ENCODE measurements around the gene CYB5RL.

The CYB5RL gene

GRCh38 chr1:54161495-54162168 is 38.2 kb downstream of the CYB5RL start:
- Mint-ChIP-seq H3K4me1 (no peaks in the 10 kb centered on the region), H3K27me3 (no peaks in the 10 kb centered on the region), H3K4me3 (no peak overlapping the region), H3K27ac (peak overlapping the region in 1 of 2 donors; percentile 21), H3K9me3 (no peaks in the 10 kb centered on the region)
- DNase-seq (no peak), ATAC-seq (no peak)

- Mint-ChIP-seq H3K9me3 (no peaks in the 10 kb centered on the region), H3K4me1 (no peaks in the 10 kb centered on the region), H3K27me3 (no peaks in the 10 kb centered on the region), H3K4me3 (no peak overlapping the region), H3K27ac (no peak overlapping the region)
- no peak for ATAC-seq
- no peak for DNase-seq
Measured at GRCh38 chr1:54160351-54160750, 39.5 kb downstream of the CYB5RL start.

DNA sequence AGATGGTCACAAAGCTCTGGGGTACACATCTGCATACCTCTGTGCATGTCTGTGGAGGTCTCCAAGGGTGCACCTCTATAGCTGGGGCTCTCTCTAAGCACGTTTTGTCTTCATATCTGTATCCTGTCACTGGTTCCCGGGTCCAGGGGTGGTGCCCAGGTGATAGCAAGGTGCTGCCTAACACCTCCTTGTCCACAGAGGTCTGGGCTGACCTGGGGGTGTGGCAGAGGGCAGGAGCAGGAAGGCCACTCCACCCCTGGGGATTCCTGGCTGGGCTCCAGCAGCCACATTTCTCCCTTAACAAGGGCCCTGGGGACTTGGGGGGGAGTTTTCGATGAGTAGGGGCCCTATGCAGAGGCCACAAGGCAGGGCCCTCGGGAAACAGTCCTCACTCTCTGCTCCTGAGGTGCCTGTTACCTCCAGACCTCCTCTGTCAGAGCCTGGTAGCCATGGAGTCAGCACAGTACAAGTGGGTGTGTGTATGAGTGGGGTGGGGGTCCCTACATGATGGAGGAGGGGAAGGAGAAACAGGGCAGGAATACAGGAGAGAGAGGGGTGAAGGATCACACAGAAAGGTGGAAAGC is 40.0 kb downstream of the CYB5RL start:
- Mint-ChIP-seq H3K4me1 (no peaks in the 10 kb centered on the region), H3K27me3 (no peaks in the 10 kb centered on the region), H3K27ac (no peak overlapping the region), H3K4me3 (no peak overlapping the region), H3K9me3 (no peaks in the 10 kb centered on the region)
- DNase-seq (no peak), ATAC-seq (no peak)

DNA sequence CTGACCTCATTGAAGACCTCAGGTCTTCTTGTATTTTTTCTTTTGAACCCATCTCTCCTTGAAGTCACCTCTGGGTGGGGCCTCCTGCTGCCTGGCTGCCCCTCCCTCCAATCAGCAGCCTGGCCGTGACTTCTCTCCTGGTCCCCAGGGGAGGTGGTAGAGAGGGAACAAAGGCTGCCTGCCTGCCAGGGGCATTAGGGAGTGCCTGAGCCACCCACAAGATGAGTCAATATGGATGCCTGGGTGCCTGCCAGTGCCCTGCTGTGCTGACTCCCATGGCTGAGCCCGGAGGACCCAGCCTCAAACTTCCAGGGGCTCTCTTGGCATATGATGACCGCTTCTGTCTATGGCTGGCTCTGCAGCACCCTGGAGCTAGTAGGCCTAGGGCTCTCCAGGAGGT is 41.8 kb downstream of the CYB5RL start:
- no peaks in the 10 kb centered on the region for H3K9me3 Mint-ChIP-seq
- no peak for DNase-seq
- H3K4me3 Mint-ChIP-seq = no peak overlapping the region
- no peak overlapping the region for H3K27ac Mint-ChIP-seq
- H3K4me1 Mint-ChIP-seq = no peaks in the 10 kb centered on the region
- ATAC-seq = no peak
- no peaks in the 10 kb centered on the region for H3K27me3 Mint-ChIP-seq

DNA sequence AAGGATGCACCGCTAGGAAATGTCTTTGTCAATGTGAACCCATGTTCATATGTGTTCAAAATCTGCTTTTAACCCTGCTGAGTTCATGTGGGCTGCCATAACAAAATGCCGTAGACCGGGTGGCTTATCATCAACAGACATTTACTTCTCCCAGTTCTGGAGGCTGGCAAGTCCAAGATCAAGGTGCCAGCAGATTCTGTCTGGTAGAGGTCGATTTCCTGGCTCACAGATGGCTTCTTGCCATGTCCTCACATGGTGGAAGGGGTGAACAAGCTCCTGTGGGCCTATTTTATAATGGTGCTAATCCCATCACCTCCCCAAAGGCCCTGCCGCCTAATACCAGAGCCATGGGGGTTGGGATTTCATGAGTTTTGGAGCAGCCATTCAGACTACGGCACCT is 42.4 kb downstream of the CYB5RL start:
- ATAC-seq = no peak
- Mint-ChIP-seq H3K9me3 (no peaks in the 10 kb centered on the region), H3K4me3 (no peak overlapping the region), H3K4me1 (no peaks in the 10 kb centered on the region), H3K27me3 (no peaks in the 10 kb centered on the region), H3K27ac (no peak overlapping the region)
- no peak for DNase-seq

DNA sequence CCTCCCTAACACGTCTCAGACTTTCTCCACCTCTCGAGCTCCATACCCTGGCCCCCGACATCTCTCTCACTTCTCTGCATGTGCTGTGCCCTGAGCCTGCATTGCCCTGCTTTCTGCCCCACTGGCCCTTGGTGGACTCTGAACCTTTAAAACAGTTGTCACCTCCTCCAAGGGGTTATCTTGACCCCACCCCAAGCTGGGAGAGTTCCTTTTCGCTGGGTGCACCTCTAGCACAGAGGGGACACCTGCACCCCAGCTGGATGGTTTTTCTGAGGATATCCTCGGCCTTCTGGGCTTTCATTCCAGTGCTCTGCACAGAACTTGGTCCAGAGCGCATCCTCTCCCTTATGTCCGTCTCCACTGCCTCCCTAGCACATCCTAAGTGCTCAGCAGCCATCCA is 42.8 kb downstream of the CYB5RL start:
- Mint-ChIP-seq H3K27me3 (no peaks in the 10 kb centered on the region), H3K4me3 (no peak overlapping the region), H3K9me3 (no peaks in the 10 kb centered on the region), H3K4me1 (no peaks in the 10 kb centered on the region), H3K27ac (no peak overlapping the region)
- ATAC-seq (no peak), DNase-seq (no peak)

DNA sequence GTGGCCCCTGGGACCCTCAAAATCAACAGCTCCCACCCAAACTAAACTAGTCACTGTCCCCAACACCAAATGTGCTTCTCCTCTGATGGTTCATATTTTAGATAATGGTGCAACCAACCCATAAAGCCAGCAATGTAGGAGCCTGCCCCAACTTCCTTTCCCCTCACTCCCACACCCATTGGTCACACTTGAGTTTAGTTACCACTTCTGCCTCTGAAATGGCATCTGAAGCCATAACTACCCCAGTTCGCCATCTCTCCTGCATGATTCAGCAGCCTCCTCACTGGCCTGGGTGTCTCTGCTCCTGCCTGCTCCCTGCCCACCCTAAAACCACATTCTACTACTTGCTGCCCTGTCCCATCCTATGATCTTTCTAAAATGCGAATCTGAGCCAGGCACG is 43.6 kb downstream of the CYB5RL start:
- Mint-ChIP-seq H3K27ac (no peak overlapping the region), H3K9me3 (no peaks in the 10 kb centered on the region), H3K4me3 (no peak overlapping the region), H3K27me3 (no peaks in the 10 kb centered on the region), H3K4me1 (no peaks in the 10 kb centered on the region)
- no peak for ATAC-seq
- no peak for DNase-seq

- ATAC-seq (no peak), DNase-seq (no peak)
- H3K4me1 Mint-ChIP-seq = no peaks in the 10 kb centered on the region
- H3K9me3 Mint-ChIP-seq = no peaks in the 10 kb centered on the region
- no peak overlapping the region for H3K4me3 Mint-ChIP-seq
- H3K27me3 Mint-ChIP-seq = no peaks in the 10 kb centered on the region
- no peak overlapping the region for H3K27ac Mint-ChIP-seq
Measured at GRCh38 chr1:54153535-54154439, 46.0 kb downstream of the CYB5RL start.

- no peaks in the 10 kb centered on the region for H3K27me3 Mint-ChIP-seq
- no peak for DNase-seq
- H3K9me3 Mint-ChIP-seq = no peaks in the 10 kb centered on the region
- ATAC-seq = no peak
- H3K4me1 Mint-ChIP-seq = no peaks in the 10 kb centered on the region
- no peak within 1 kb of the TSS for H3K4me3 Mint-ChIP-seq
- H3K27ac Mint-ChIP-seq = peak within 1 kb of the TSS in 1 of 2 donors; percentile 35
Measured at GRCh38 chr1:54152696-54153095, 47.1 kb downstream of the CYB5RL start, which contains the start of gene CDCP2. Gene CDCP2, minus strand, starts transcription at chr1:54153000. Its CDS starts 78 bp downstream, at chr1:54152922.

- Mint-ChIP-seq H3K9me3 (no peaks in the 10 kb centered on the region), H3K27me3 (no peaks in the 10 kb centered on the region), H3K4me1 (no peaks in the 10 kb centered on the region), H3K27ac (no peak overlapping the region), H3K4me3 (no peak overlapping the region)
- DNase-seq = no peak
- ATAC-seq = no peak
Measured at GRCh38 chr1:54151013-54151412, 48.8 kb downstream of the CYB5RL start.

All from stimulated activated naive CD8-positive, alpha-beta T cell treated with anti-CD3 and anti-CD28 coated beads, Interleukin-15, amount 100 ng/mL, for 72 hours (primary cell).